ENCODE measurements around the gene RAET1G.
"Not testable (repeated sequence)": the region's sequence is repeated elsewhere in the genome, so short reads cannot be mapped to it uniquely, and the experiment has no call there.

RAET1G gene

DNA sequence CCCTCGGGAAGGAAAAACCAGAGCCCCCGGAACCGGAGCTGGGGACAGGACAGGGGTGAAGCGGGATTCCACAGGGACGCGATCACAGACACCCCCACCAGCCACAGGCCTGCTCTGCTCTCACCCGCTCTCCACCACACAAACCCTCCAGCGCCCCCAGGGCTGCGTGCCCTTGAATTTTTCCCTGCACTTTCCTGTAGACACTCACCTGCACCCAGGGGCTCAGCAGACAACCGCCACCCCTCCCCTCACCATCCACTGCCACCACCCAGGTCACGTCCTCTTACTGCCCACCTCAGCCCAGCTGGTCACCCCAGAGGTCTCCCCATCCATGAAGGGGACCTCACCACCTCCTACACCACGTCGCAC is 19.5 kb upstream of the RAET1G start:
- TF ChIP-seq CTCF (IDR thresholded peaks at IDR 0.05; ENCODE audit: low read depth, low read length), result no peak
- DNase-seq (ENCODE audit: low read depth in 2 of 2), result no peak
- peak overlapping the region; percentile 74 to 79 for H3K4me3 ChIP-seq (replicated peaks in 1 of 2; ENCODE audit: low read depth in 2 of 2, low read length in 2 of 2)

- peak within 1 kb of the TSS; percentile 74 to 79 for H3K4me3 ChIP-seq (replicated peaks in 1 of 2; ENCODE audit: low read depth in 2 of 2, low read length in 2 of 2)
- DNase-seq (ENCODE audit: low read depth in 2 of 2), result peak; percentile 97 to 98
- TF ChIP-seq CTCF (IDR thresholded peaks at IDR 0.05; ENCODE audit: low read depth, low read length), result no peak
Observed at GRCh38 chr6:149941583-149942460, 18.9 kb upstream of the RAET1G start, which contains the start of gene ULBP2. Gene ULBP2, plus strand, starts transcription at chr6:149942014. Its CDS starts 59 bp downstream, at chr6:149942073.

DNA sequence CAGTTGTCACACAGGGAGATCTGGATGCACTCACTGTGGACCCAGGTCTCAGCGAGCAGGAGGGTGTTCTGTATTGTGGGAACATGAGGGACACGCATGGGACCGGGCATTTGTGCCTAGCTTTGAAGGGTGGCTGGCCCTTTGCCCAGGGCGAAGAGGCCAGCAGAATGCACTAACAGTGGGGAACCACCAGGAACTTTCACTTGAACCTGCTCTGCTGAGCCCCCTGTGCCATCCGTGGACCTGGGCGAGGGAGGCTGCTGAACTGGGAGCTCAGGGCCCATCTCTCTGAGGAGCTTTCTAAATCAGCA is 17.7 kb upstream of the RAET1G start:
- no peak overlapping the region for H3K4me3 ChIP-seq (replicated peaks in 1 of 2; ENCODE audit: low read depth in 2 of 2, low read length in 2 of 2)
- DNase-seq (ENCODE audit: low read depth in 2 of 2), result no peak
- no peak for TF ChIP-seq CTCF (IDR thresholded peaks at IDR 0.05; ENCODE audit: low read depth, low read length)

DNA sequence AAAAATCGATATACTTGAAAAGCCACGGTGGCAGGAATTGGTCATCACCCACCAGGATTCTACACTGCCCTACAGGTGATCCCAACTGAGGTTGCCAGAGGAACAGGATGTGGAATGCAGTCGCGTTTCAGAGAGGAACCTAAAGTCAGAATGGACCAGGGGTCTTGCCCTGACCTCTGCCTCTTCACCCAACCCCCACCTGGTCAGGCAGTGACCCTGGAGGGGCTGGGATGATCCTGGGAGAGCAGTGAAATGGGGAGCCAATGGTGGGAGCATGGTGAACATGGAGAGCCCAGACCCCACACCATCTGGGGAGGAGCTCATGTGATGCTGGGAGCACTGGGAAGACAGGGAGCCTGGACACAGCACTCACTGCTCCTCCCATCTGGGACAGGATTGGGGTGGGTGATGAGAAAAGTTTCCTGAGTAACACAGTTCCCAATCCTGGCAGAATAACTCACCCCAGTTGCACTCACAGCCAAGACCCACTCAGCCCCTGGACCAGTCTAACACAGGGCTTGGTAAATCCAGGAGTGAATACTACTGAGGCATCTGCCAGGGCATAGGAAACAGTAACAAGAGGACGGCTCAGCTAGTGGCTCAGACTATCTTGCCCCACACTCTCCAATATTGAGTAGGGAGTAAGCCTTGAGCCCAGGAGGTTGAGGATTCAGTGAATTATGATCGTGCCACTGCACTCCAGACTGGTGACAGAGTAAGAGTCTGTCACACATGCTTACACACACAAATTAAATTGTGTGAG is 17.2 kb upstream of the RAET1G start:
- no peak for DNase-seq (ENCODE audit: low read depth in 2 of 2)
- TF ChIP-seq CTCF (IDR thresholded peaks at IDR 0.05; ENCODE audit: low read depth, low read length), result no peak
- no peak overlapping the region for H3K4me3 ChIP-seq (replicated peaks in 1 of 2; ENCODE audit: low read depth in 2 of 2, low read length in 2 of 2)

- no peak overlapping the region for H3K4me3 ChIP-seq (replicated peaks in 1 of 2; ENCODE audit: low read depth in 2 of 2, low read length in 2 of 2)
- TF ChIP-seq CTCF (IDR thresholded peaks at IDR 0.05; ENCODE audit: low read depth, low read length), result no peak
- DNase-seq (ENCODE audit: low read depth in 2 of 2), result no peak
Observed at GRCh38 chr6:149939356-149939648, 16.4 kb upstream of the RAET1G start.

GRCh38 chr6:149938571-149939355 is 15.8 kb upstream of the RAET1G start:
- DNase-seq (ENCODE audit: low read depth in 2 of 2), result peak in 1 of 2 donors; percentile 13
- peak overlapping the region; percentile 32 to 53 for H3K4me3 ChIP-seq (replicated peaks in 1 of 2; ENCODE audit: low read depth in 2 of 2, low read length in 2 of 2)
- no peak for TF ChIP-seq CTCF (IDR thresholded peaks at IDR 0.05; ENCODE audit: low read depth, low read length)

- H3K4me3 ChIP-seq (replicated peaks in 1 of 2; ENCODE audit: low read depth in 2 of 2, low read length in 2 of 2), result peak overlapping the region; percentile 32 to 53
- DNase-seq (ENCODE audit: low read depth in 2 of 2), result not testable (repeated sequence)
Observed at GRCh38 chr6:149938013-149938570, 15.2 kb upstream of the RAET1G start.

Data from cardiac fibroblast (primary cell).